Thoracic aorta (tissue), 2 donors: Measurements from ENCODE around the gene DENND5B. TPM values are rescaled to one million over a fixed set of nuclear protein-coding genes. Genes with fewer than 3 reads are reported as not detected.
A peak's percentile ranks its signal among the peaks of the same experiment; 100 is the strongest.

Experiments
- ATAC-seq: fragments of 150-250 bp; one replicate; pipeline ENCODE4 v1.8.0; 2017; ENCODE audit warnings: low read depth; ENCODE audit not compliant: insufficient number of reproducible peaks, low FRiP score
- DNase-seq: peaks from one replicate; pipeline ENCODE4 v3.0.0-alpha.2; 2020; ENCODE audit warnings: low spot score
- H3K27ac ChIP-seq, 2 donors: fragments of 200-600 bp; sonication (generic); 1 replicate in 1 of 2; 2 replicates in 1 of 2; pipeline ENCODE4 v1.5.1; 2016; ENCODE audit warnings: mild to moderate bottlenecking in 2 of 2, moderate library complexity in 2 of 2
- H3K27me3 ChIP-seq: fragments of 200-600 bp; sonication (generic); replicated peaks from 2 replicates; pipeline ENCODE4 v1.6.0; 2016; ENCODE audit warnings: mild to moderate bottlenecking; ENCODE audit not compliant: insufficient read depth
- H3K36me3 ChIP-seq: fragments of 200-600 bp; sonication (generic); one replicate; pipeline ENCODE4 v1.5.1; 2016
- H3K4me1 ChIP-seq, 2 donors: fragments of 200-600 bp; sonication (generic); 1 replicate in 1 of 2; 2 replicates in 1 of 2; pipeline versions ENCODE4 v1.5.1 to v1.6.0; 2016; ENCODE audit warnings: low read depth in 2 of 2, mild to moderate bottlenecking in 1 of 2; ENCODE audit not compliant: control insufficient read depth in 1 of 2
- H3K4me3 ChIP-seq: fragments of 200-600 bp; sonication (generic); 2 replicates; pipeline ENCODE4 v1.5.1; 2016; ENCODE audit warnings: mild to moderate bottlenecking
- H3K9me3 ChIP-seq: fragments of 200-600 bp; sonication (generic); 2 replicates; pipeline ENCODE4 v1.5.1; 2016
- CTCF ChIP-seq: fragments of 200-600 bp; sonication (generic); IDR thresholded peaks from one replicate; pipeline ENCODE4 v1.5.1; 2019; ENCODE audit warnings: antibody characterized with exemption
- total RNA-seq, 2 donors: library from RNA; depleted of rRNA; stranded (reverse); fragments of >200 nt; gene quantifications; one replicate each; pipeline versions ENCODE4 v1.1.0 to v1.2.3, GENCODE V29; 2016

DENND5B gene
- total RNA-seq, 2 donors from 2014 or later, result 28.6 to 43.9 TPM

DNA sequence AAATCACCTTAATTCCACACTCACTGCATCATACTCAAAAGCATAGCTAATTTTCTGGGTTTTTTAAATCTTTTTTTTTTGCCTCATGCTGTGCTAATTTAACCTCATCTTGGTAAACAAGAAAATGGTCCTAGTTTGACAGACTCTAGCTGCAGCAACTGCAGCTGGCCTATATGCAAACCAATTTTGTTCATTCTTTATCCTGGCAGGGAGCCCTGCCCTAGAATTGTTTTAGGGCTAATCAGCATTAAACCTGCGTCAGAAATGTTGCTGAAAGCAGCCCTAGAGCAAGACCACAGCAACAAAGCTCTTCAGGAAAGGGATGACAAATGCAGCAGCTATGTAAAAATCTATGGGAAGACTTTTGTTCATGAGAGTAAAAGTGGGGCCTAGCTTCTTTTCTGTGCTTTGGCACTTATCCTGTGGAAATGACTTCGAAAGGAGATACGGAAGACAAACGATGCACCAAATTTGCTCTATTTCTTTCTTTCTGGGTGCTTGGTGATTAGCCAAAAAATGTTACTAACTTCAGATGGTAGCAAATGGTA is 72.2 kb downstream of the DENND5B start:
- H3K27ac ChIP-seq, result peak overlapping the region; percentile 10 to 35
- peaks cover 15 to 45% of the 10 kb centered on the region in 2 donors for H3K4me1 ChIP-seq
- no peak for TF ChIP-seq CTCF
- no peaks in the 10 kb centered on the region for H3K9me3 ChIP-seq
- H3K4me3 ChIP-seq, result no peak overlapping the region
- no peak for DNase-seq
- no peak for ATAC-seq
- H3K36me3 ChIP-seq, result no peaks in the 10 kb centered on the region
- H3K27me3 ChIP-seq, result no peaks in the 10 kb centered on the region

GRCh38 chr12:31517994-31518393 is 72.9 kb downstream of the DENND5B start:
- no peak for TF ChIP-seq CTCF
- H3K9me3 ChIP-seq, result no peaks in the 10 kb centered on the region
- DNase-seq (no peak), ATAC-seq (no peak)
- H3K4me1 ChIP-seq, result peaks cover 15 to 45% of the 10 kb centered on the region in 2 donors
- H3K27ac ChIP-seq, result no peak overlapping the region
- no peak overlapping the region for H3K4me3 ChIP-seq
- H3K36me3 ChIP-seq, result no peaks in the 10 kb centered on the region
- H3K27me3 ChIP-seq, result no peaks in the 10 kb centered on the region

- no peak for ATAC-seq
- no peak for DNase-seq
- no peak overlapping the region for H3K27ac ChIP-seq
- TF ChIP-seq CTCF, result no peak
- no peaks in the 10 kb centered on the region for H3K27me3 ChIP-seq
- H3K4me1 ChIP-seq, result peaks cover 15 to 34% of the 10 kb centered on the region in 2 donors
- H3K4me3 ChIP-seq, result no peak overlapping the region
- H3K9me3 ChIP-seq, result no peaks in the 10 kb centered on the region
- no peaks in the 10 kb centered on the region for H3K36me3 ChIP-seq
These were observed 74.2 kb downstream of the DENND5B start for GRCh38 chr12:31516702-31517101.

GRCh38 chr12:31514912-31515311 is 76.0 kb downstream of the DENND5B start:
- TF ChIP-seq CTCF, result no peak
- no peaks in the 10 kb centered on the region for H3K27me3 ChIP-seq
- peaks cover 15 to 36% of the 10 kb centered on the region in 2 donors for H3K4me1 ChIP-seq
- H3K36me3 ChIP-seq, result no peaks in the 10 kb centered on the region
- no peaks in the 10 kb centered on the region for H3K9me3 ChIP-seq
- DNase-seq (no peak), ATAC-seq (no peak)
- H3K4me3 ChIP-seq, result no peak overlapping the region
- no peak overlapping the region for H3K27ac ChIP-seq

DNA sequence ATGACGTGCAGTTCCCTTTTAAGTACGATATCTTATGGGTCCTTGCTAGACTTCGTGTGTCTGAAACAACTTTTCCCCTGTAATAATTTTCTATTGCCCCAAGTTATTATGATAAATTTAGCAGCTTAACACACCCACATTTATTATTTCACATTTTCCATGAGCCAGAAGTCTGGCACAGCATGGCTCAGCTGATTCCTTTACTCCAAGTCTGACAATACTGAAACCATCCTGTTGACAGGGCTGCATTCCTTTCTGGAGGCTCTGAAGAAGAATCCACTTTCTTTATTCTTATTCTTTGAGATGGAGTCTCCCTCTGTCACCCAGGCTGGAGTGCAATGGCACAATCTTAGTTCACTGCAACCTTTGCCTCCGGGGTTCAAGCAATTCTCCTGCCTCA is 80.9 kb downstream of the DENND5B start:
- H3K4me3 ChIP-seq, result peak overlapping the region; percentile 40
- no peaks in the 10 kb centered on the region for H3K9me3 ChIP-seq
- no peaks in the 10 kb centered on the region for H3K27me3 ChIP-seq
- no peak for TF ChIP-seq CTCF
- peaks cover 20 to 36% of the 10 kb centered on the region in 2 donors for H3K4me1 ChIP-seq
- peak overlapping the region; percentile 70 to 71 for H3K27ac ChIP-seq
- no peaks in the 10 kb centered on the region for H3K36me3 ChIP-seq
- ATAC-seq (no peak), DNase-seq (no peak)
